ENCODE data around the gene NFAM1. TPM values are rescaled to one million over a fixed set of nuclear protein-coding genes. Genes with fewer than 3 reads are reported as not detected.

NFAM1 gene
- total and polyA plus RNA-seq, 2 experiments from 2014 or later: 0.11 to 0.49 TPM

GRCh38 chr22:42425989-42426355, 6.2 kb downstream of the NFAM1 start:
- no peak for TF ChIP-seq STAT1 (IDR thresholded peaks at IDR 0.05; ENCODE audit: unreplicated experiment)
- no peak for TF ChIP-seq NANOG (IDR thresholded peaks at IDR 0.05; ENCODE audit: borderline replicate concordance)
- TF ChIP-seq ZNF114 (CRISPR knock-in tag; IDR thresholded peaks at IDR 0.05): no peak
- TF ChIP-seq EZH2phosphoT487 (IDR thresholded peaks at IDR 0.05; ENCODE audit: unreplicated experiment): no peak
- TF ChIP-seq POLR2AphosphoS5 (IDR thresholded peaks at IDR 0.05; ENCODE audit: low read depth): no peak
- no peak for TF ChIP-seq CREB1 (CRISPR knock-in tag; IDR thresholded peaks at IDR 0.05; ENCODE audit: low read depth)
- no peak for TF ChIP-seq EZH2 (IDR thresholded peaks at IDR 0.05; ENCODE audit: low read depth, unreplicated experiment)
- TF ChIP-seq ZNF331 (CRISPR knock-in tag; IDR thresholded peaks at IDR 0.05; ENCODE audit: low read depth): no peak
- TF ChIP-seq, protein P1, sequence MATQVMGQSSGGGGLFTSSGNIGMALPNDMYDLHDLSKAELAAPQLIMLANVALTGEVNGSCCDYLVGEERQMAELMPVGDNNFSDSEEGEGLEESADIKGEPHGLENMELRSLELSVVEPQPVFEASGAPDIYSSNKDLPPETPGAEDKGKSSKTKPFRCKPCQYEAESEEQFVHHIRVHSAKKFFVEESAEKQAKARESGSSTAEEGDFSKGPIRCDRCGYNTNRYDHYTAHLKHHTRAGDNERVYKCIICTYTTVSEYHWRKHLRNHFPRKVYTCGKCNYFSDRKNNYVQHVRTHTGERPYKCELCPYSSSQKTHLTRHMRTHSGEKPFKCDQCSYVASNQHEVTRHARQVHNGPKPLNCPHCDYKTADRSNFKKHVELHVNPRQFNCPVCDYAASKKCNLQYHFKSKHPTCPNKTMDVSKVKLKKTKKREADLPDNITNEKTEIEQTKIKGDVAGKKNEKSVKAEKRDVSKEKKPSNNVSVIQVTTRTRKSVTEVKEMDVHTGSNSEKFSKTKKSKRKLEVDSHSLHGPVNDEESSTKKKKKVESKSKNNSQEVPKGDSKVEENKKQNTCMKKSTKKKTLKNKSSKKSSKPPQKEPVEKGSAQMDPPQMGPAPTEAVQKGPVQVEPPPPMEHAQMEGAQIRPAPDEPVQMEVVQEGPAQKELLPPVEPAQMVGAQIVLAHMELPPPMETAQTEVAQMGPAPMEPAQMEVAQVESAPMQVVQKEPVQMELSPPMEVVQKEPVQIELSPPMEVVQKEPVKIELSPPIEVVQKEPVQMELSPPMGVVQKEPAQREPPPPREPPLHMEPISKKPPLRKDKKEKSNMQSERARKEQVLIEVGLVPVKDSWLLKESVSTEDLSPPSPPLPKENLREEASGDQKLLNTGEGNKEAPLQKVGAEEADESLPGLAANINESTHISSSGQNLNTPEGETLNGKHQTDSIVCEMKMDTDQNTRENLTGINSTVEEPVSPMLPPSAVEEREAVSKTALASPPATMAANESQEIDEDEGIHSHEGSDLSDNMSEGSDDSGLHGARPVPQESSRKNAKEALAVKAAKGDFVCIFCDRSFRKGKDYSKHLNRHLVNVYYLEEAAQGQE (IDR thresholded peaks at IDR 0.05; ENCODE audit: unreplicated experiment): no peak
- TF ChIP-seq JUNB (IDR thresholded peaks at IDR 0.05; ENCODE audit: unreplicated experiment): no peak
- TF ChIP-seq ZNF462 (CRISPR knock-in tag; IDR thresholded peaks at IDR 0.05): no peak
- TF ChIP-seq CTCF (conservative IDR thresholded peaks at IDR 0.05; ENCODE audit: low read depth in 2 of 2): no peak
- H3K27ac ChIP-seq (ENCODE audit: low read depth): no peak overlapping the region

More at GRCh38 chr22:42425989-42426355, 6.2 kb downstream of the NFAM1 start:
- no peak overlapping the region for H3K4me3 ChIP-seq
- no peak overlapping the region for H2AFZ ChIP-seq
- DNase-seq (ENCODE audit: low spot score) (no peak), ATAC-seq (peak; percentile 20; the same call in 2 of the 3 replicates)
- Mint-ChIP-seq H3K36me3 (ENCODE audit: low read depth) (no peaks in the 10 kb centered on the region; the same call in 2 of the 3 replicates), H3K4me1 (peaks cover 27% of the 10 kb centered on the region), H3K9me3 (no peaks in the 10 kb centered on the region), H3K27ac (no peak overlapping the region), H3K4me3 (no peak overlapping the region), H3K27me3 (ENCODE audit: insufficient read depth, low read depth, poor library complexity) (peaks cover 28% of the 10 kb centered on the region)
- H4K20me1 ChIP-seq (replicated peaks; ENCODE audit: insufficient read depth): no peaks in the 10 kb centered on the region
- H3K27me3 ChIP-seq (ENCODE audit: insufficient read depth): no peaks in the 10 kb centered on the region
- 0 out of 2 replicates have a peak, but pooled peaks cover 7% of the 10 kb centered on the region for H3K4me1 ChIP-seq (ENCODE audit: insufficient read depth)
- no peaks in the 10 kb centered on the region for H3K9me2 ChIP-seq (ENCODE audit: insufficient read depth)
- no peak overlapping the region for H3K4me2 ChIP-seq
- no peaks in the 10 kb centered on the region for H3F3A ChIP-seq (replicated peaks; ENCODE audit: low read depth)
- H3K79me2 ChIP-seq (replicated peaks; ENCODE audit: insufficient read depth): no peaks in the 10 kb centered on the region
- no peaks in the 10 kb centered on the region for H3K36me3 ChIP-seq (ENCODE audit: insufficient read depth)

Measured in GM23338 (cell line).